HepG2 (cell line): ENCODE results near the gene SCAMP3. TPM values are rescaled to one million over a fixed set of nuclear protein-coding genes. Genes with fewer than 3 reads are reported as not detected.
A peak's percentile ranks its signal among the peaks of the same experiment; 100 is the strongest.

Source experiments
- CCAR2 ChIP-seq: fragments of 200-400 bp; formaldehyde crosslinking; optimal IDR thresholded peaks from 2 replicates; pipeline ENCODE3; 2018; ENCODE audit warnings: low read depth, mild to moderate bottlenecking, low read length, moderate library complexity
- DDIT3 ChIP-seq: sonication (generic); formaldehyde crosslinking; IDR thresholded peaks from 2 replicates; pipeline ENCODE4 v1.4.0; 2020; ENCODE audit warnings: mild to moderate bottlenecking, missing genetic modification reagents
- FOSL1 ChIP-seq: sonication (generic); formaldehyde crosslinking; IDR thresholded peaks from 2 replicates; pipeline ENCODE4 v1.9.0; 2021; ENCODE audit warnings: missing genetic modification reagents, borderline replicate concordance
- GATAD2A ChIP-seq: IDR thresholded peaks from 2 replicates; pipeline ENCODE4 v1.6.1; 2016
- HMGA1 ChIP-seq: sonication (generic); formaldehyde crosslinking; conservative IDR thresholded peaks from 2 replicates; pipeline ENCODE4 v1.4.0; 2020; ENCODE audit warnings: missing genetic modification reagents
- HNRNPL ChIP-seq: fragments of 200-400 bp; formaldehyde crosslinking; IDR thresholded peaks from 2 replicates; pipeline ENCODE4 v1.6.1; 2017; ENCODE audit warnings: mild to moderate bottlenecking, low read depth, low read length
- IKZF1 ChIP-seq: fragments of 450-650 bp; IDR thresholded peaks from 2 replicates; pipeline ENCODE4 v1.7.1; 2016
- KDM6A ChIP-seq: IDR thresholded peaks from 2 replicates; pipeline ENCODE4 v1.6.1; 2016; ENCODE audit warnings: low read depth
- MEF2D ChIP-seq: sonication (generic); formaldehyde crosslinking; IDR thresholded peaks from 2 replicates; pipeline ENCODE4 v1.5.1; 2020; ENCODE audit warnings: mild to moderate bottlenecking, missing genetic modification reagents
- MXD3 ChIP-seq: IDR thresholded peaks from 2 replicates; pipeline ENCODE4 v1.6.1; 2016; ENCODE audit warnings: mild to moderate bottlenecking, missing biosample characterization, missing genetic modification reagents
- POGZ ChIP-seq: sonication (generic); formaldehyde crosslinking; IDR thresholded peaks from 2 replicates; pipeline ENCODE4 v1.4.0; 2020; ENCODE audit warnings: mild to moderate bottlenecking, missing genetic modification reagents
- PRDM4 ChIP-seq: sonication (generic); formaldehyde crosslinking; IDR thresholded peaks from 2 replicates; pipeline ENCODE4 v1.9.0; 2021; ENCODE audit warnings: missing genetic modification reagents, borderline replicate concordance
- SOX6 ChIP-seq, 2 experiments: fragments of 450-650 bp in 1 of 2; sonication (generic) in 1 of 2; formaldehyde crosslinking in 1 of 2; IDR thresholded peaks; 2 replicates each; pipeline versions ENCODE4 v1.4.0 to v1.6.1; 2017 to 2020; ENCODE audit warnings: antibody characterized with exemption in 1 of 2, mild to moderate bottlenecking in 1 of 2, missing genetic modification reagents in 1 of 2
- STAT6 ChIP-seq: sonication (generic); formaldehyde crosslinking; IDR thresholded peaks from 2 replicates; pipeline ENCODE4 v1.4.0; 2020; ENCODE audit warnings: missing genetic modification reagents, mild to moderate bottlenecking, borderline replicate concordance
- TRIM24 ChIP-seq: sonication (generic); formaldehyde crosslinking; IDR thresholded peaks from 2 replicates; pipeline ENCODE4 v1.8.0; 2022; ENCODE audit warnings: mild to moderate bottlenecking, missing genetic modification reagents
- ZFP36L1 ChIP-seq: sonication (generic); formaldehyde crosslinking; IDR thresholded peaks from 2 replicates; pipeline ENCODE4 v1.8.0; 2022; ENCODE audit warnings: mild to moderate bottlenecking, missing genetic modification reagents, moderate library complexity
- ZKSCAN8 ChIP-seq: IDR thresholded peaks from 2 replicates; pipeline ENCODE4 v1.6.1; 2016; ENCODE audit warnings: borderline replicate concordance, missing genetic modification reagents, missing compliant biosample characterization
- ZNF383 ChIP-seq: sonication (generic); formaldehyde crosslinking; IDR thresholded peaks from 2 replicates; pipeline ENCODE4 v1.4.0; 2020; ENCODE audit warnings: missing genetic modification reagents, mild to moderate bottlenecking, borderline replicate concordance
- ZNF619 ChIP-seq: sonication (generic); formaldehyde crosslinking; IDR thresholded peaks from 2 replicates; pipeline ENCODE4 v1.4.0; 2020; ENCODE audit warnings: mild to moderate bottlenecking, missing genetic modification reagents
- ZNF639 ChIP-seq: conservative IDR thresholded peaks from 2 replicates; pipeline ENCODE4 v1.6.1; 2018; ENCODE audit warnings: missing genetic modification reagents
- ZNF703 ChIP-seq: sonication (generic); formaldehyde crosslinking; IDR thresholded peaks from 2 replicates; pipeline ENCODE4 v1.5.1; 2020; ENCODE audit warnings: missing genetic modification reagents, mild to moderate bottlenecking, moderate library complexity, borderline replicate concordance
- ZNF770 ChIP-seq: sonication (generic); formaldehyde crosslinking; IDR thresholded peaks from 2 replicates; pipeline ENCODE4 v1.5.0; 2020; ENCODE audit warnings: mild to moderate bottlenecking, missing genetic modification reagents
- ZNF777 ChIP-seq: sonication (generic); formaldehyde crosslinking; IDR thresholded peaks from 2 replicates; pipeline ENCODE4 v1.4.0; 2020; ENCODE audit warnings: missing genetic modification reagents
- polyA plus RNA-seq, 8 experiments: library from polyadenylated mRNA; depleted of rRNA in 3 of 8; stranded (reverse) in 7 of 8; unstranded in 1 of 8; fragments of >200 nt; fragmentation: Illumina TruSeq in 4 of 8; extraction: Trizol in 4 of 8; gene quantifications; 2 replicates each; pipeline versions ENCODE4 v1.2.1 to v1.2.3, GENCODE V29; 2011 to 2016; ENCODE audit warnings: low read depth in 4 of 8, missing spikeins in 1 of 8, mixed read lengths in 1 of 8; ENCODE audit not compliant: insufficient read depth in 1 of 8
- total RNA-seq, 5 experiments: library from RNA; depleted of rRNA; stranded (reverse); fragments of >200 nt; fragmentation: Illumina TruSeq; extraction: Trizol; gene quantifications; 2 replicates each; pipeline ENCODE4 v1.2.3, GENCODE V29; 2016; ENCODE audit warnings: low read depth in 1 of 5

The SCAMP3 gene
- total and polyA plus RNA-seq, 2 of the 13 experiments (the other 11 are each of a cell fraction or from before 2014, with no cell fraction given) = 46.8 to 83.3 TPM

GRCh38 chr1:155226910-155227260, 35.3 kb downstream of the SCAMP3 start (continued):
- no peak for TF ChIP-seq STAT6 (CRISPR knock-in tag)
- TF ChIP-seq DDIT3 = no peak
- TF ChIP-seq ZNF770 = no peak
- no peak for TF ChIP-seq HNRNPL
- no peak for TF ChIP-seq MXD3 (CRISPR knock-in tag)
- TF ChIP-seq FOSL1 = no peak
- TF ChIP-seq SOX6 (IDR thresholded peaks at IDR 0.05) = no peak
- peak; percentile 32; the same call in 1 of the 2 replicates for TF ChIP-seq SOX6 (CRISPR knock-in tag; IDR thresholded peaks at IDR 0.05)
- TF ChIP-seq TRIM24 (CRISPR knock-in tag) = no peak
- TF ChIP-seq ZNF639 (CRISPR knock-in tag) = no peak
- no peak for TF ChIP-seq POGZ (CRISPR knock-in tag)
- no peak for TF ChIP-seq CCAR2
- no peak for TF ChIP-seq PRDM4 (CRISPR knock-in tag)
- peak; percentile 13; the same call in 1 of the 2 replicates for TF ChIP-seq GATAD2A (CRISPR knock-in tag)
- no peak for TF ChIP-seq ZNF383 (CRISPR knock-in tag)
- TF ChIP-seq KDM6A (CRISPR knock-in tag) = no peak
- TF ChIP-seq ZNF777 (CRISPR knock-in tag) = no peak; the same call in 1 of the 2 replicates
- TF ChIP-seq ZFP36L1 (CRISPR knock-in tag) = 0 out of 2 replicates have a peak, but pooled peaks have one; percentile 2
- no peak for TF ChIP-seq ZKSCAN8 (CRISPR knock-in tag)
- TF ChIP-seq ZNF703 = no peak
- TF ChIP-seq IKZF1 = no peak
- TF ChIP-seq MEF2D (CRISPR knock-in tag) = no peak
- no peak for TF ChIP-seq ZNF619
- no peak for TF ChIP-seq HMGA1 (CRISPR knock-in tag)
